Panc1 (cell line): Measurements from ENCODE around the gene TOR1B. TPM values are rescaled to one million over a fixed set of nuclear protein-coding genes. Genes with fewer than 3 reads are reported as not detected.

Experiments used
- ATAC-seq: fragments of 200-7000 bp; cut with Tn5 transposase; 2 replicates; pipeline ENCODE4 v1.9.1; 2020; ENCODE audit warnings: mild to moderate bottlenecking, moderate library complexity
- BruUV-seq: library from RNA; stranded (reverse); fragments of 400-500 nt; replicated peaks from 2 replicates; lab custom pipeline; 2021; lab: Mats Ljungman, UMichigan
- CTCF ChIA-PET: fragments of 300-600 bp; sonication (Branson Sonifier 250); formaldehyde crosslinking; loops from one replicate; lab custom pipeline; 2022; ENCODE audit warnings: antibody characterized with exemption; lab: Charles Lee
- POLR2A ChIA-PET: fragments of 300-600 bp; sonication (Branson Sonifier 250); formaldehyde crosslinking; loops from one replicate; lab custom pipeline; 2022; ENCODE audit warnings: antibody characterized with exemption; lab: Charles Lee
- DNase-seq: peaks from one replicate; pipeline ENCODE4 v3.0.0-alpha.2; 2010; ENCODE audit warnings: low read depth, low spot score
- H3K27ac ChIP-seq: 2 replicates; pipeline ENCODE4 v1.5.1; 2011; ENCODE audit warnings: mild to moderate bottlenecking, low read length, inconsistent platforms
- H3K27me3 ChIP-seq: fragments of 200-500 bp; sonication (Bioruptor generic); 2 replicates; pipeline ENCODE4 v1.6.0; 2014; ENCODE audit warnings: low read length, inconsistent platforms; ENCODE audit not compliant: control insufficient read depth, insufficient read depth
- H3K36me3 ChIP-seq: fragments of 200-500 bp; sonication (Bioruptor generic); 2 replicates; pipeline ENCODE4 v1.5.1; 2014; ENCODE audit warnings: inconsistent platforms, mild to moderate bottlenecking, low read length, moderate library complexity; ENCODE audit not compliant: control insufficient read depth, insufficient read depth
- H3K4me1 ChIP-seq: 2 replicates; pipeline ENCODE4 v1.5.1; 2011; ENCODE audit warnings: inconsistent platforms, mild to moderate bottlenecking, low read length, moderate library complexity; ENCODE audit not compliant: control insufficient read depth, insufficient read depth
- H3K4me3 ChIP-seq, 2 experiments: 2 replicates each; pipeline ENCODE4 v1.5.1; 2011 to 2012; ENCODE audit warnings: low read depth in 2 of 2, low read length in 2 of 2, mild to moderate bottlenecking in 2 of 2, inconsistent platforms in 1 of 2, moderate library complexity in 1 of 2
- H3K9me3 ChIP-seq: fragments of 200-500 bp; sonication (Bioruptor generic); 2 replicates; pipeline ENCODE4 v1.5.1; 2014; ENCODE audit warnings: low read depth, mild to moderate bottlenecking, inconsistent platforms, low read length, moderate library complexity; ENCODE audit not compliant: control insufficient read depth, insufficient read depth
- CTCF ChIP-seq: fragments of 450-650 bp; IDR thresholded peaks from 2 replicates; pipeline ENCODE4 v1.5.1; 2017; ENCODE audit warnings: mild to moderate bottlenecking
- POLR2AphosphoS5 ChIP-seq: IDR thresholded peaks from 2 replicates; pipeline ENCODE4 v1.6.1; 2012; ENCODE audit warnings: mild to moderate bottlenecking, low read depth, low read length, moderate library complexity
- REST ChIP-seq, 2 experiments: IDR thresholded peaks; 2 replicates each; pipeline ENCODE4 v1.6.1; 2011 to 2012; ENCODE audit warnings: low read depth in 2 of 2, control low read depth in 1 of 2, low read length in 1 of 2, mild to moderate bottlenecking in 1 of 2, moderate library complexity in 1 of 2; ENCODE audit not compliant: insufficient read depth in 1 of 2
- SIN3A ChIP-seq: IDR thresholded peaks from 2 replicates; pipeline ENCODE4 v1.6.1; 2012; ENCODE audit warnings: low read depth, mild to moderate bottlenecking, low read length, moderate library complexity, borderline replicate concordance; ENCODE audit not compliant: insufficient read depth
- TCF7L2 ChIP-seq: IDR thresholded peaks from 2 replicates; pipeline ENCODE4 v1.6.1; 2011; ENCODE audit warnings: mild to moderate bottlenecking, low read depth, low read length, inconsistent platforms
- in situ Hi-C: cut with HindIII; loops from 2 replicates; pipeline ENCODE4 v1.10.0; 2016; ENCODE audit warnings: low sequenced_read_pairs, low pct_unique_long_range_greater_than_20kb
- intact Hi-C: fragments of 100-400 bp; cut with micrococcal nuclease; formaldehyde crosslinking; loops from one replicate; pipeline ENCODE4 v1.10.0; 2022; ENCODE audit not compliant: unreplicated experiment
- total RNA-seq: library from RNA; stranded (reverse); gene quantifications from one replicate; pipeline ENCODE4 v1.2.1, GENCODE V29; 2021; ENCODE audit not compliant: unreplicated experiment

The TOR1B gene
- total RNA-seq, 1 experiment from 2014 or later, result 37.6 TPM

- ChIA-PET POLR2A (no interaction called here), CTCF (interaction anchor here (0.5 to 0.6 kb wide), 2 partner anchors 242 to 381 kb away, joined by 7 to 9 read pairs; no protein-coding TSS in a partner anchor)
- Histone ChIP-seq H3K9me3 (no peaks in the 10 kb centered on the region), H3K36me3 (peaks cover 3% of the 10 kb centered on the region; the same call in 1 of the 2 replicates), H3K4me1 (peaks cover 6% of the 10 kb centered on the region; the same call in 1 of the 2 replicates), H3K4me3 (no peak overlapping the region), H3K27ac (no peak overlapping the region), H3K27me3 (no peaks in the 10 kb centered on the region)
- ATAC-seq, result no peak
- TF ChIP-seq TCF7L2, result no peak
- TF ChIP-seq CTCF, result no peak
- TF ChIP-seq POLR2AphosphoS5, result no peak
- intact Hi-C loops, result no loop called here
- in situ Hi-C loops, result no loop called here
- DNase-seq, result no peak
- BruUV-seq, result no TSS peak
Observed at GRCh38 chr9:129828969-129829368, 26.0 kb downstream of the TOR1B start.

GRCh38 chr9:129832982-129833381, 30.0 kb downstream of the TOR1B start:
- intact Hi-C loops (no loop called here), in situ Hi-C loops (no loop called here)
- no peak for TF ChIP-seq CTCF
- TF ChIP-seq SIN3A, result no peak
- TF ChIP-seq REST (IDR thresholded peaks at IDR 0.05; ENCODE audit: insufficient read depth in 1 of 2, low read depth in 2 of 2, low read length in 1 of 2), result no peak
- no peak for TF ChIP-seq TCF7L2
- TF ChIP-seq POLR2AphosphoS5, result no peak
- Histone ChIP-seq H3K4me3 (no peak overlapping the region), H3K27ac (no peak overlapping the region), H3K27me3 (no peaks in the 10 kb centered on the region), H3K4me1 (peaks cover 8% of the 10 kb centered on the region; the same call in 1 of the 2 replicates), H3K9me3 (no peaks in the 10 kb centered on the region), H3K36me3 (peaks cover 3% of the 10 kb centered on the region)
- no peak for ATAC-seq
- BruUV-seq, result no TSS peak
- CTCF ChIA-PET, result no interaction called here
- DNase-seq, result no peak
- POLR2A ChIA-PET, result interaction anchor here (0.6 kb wide), 1 partner anchor 24 kb away, joined by 3 read pairs; no protein-coding TSS in a partner anchor
